SJSA1 (cell line): ENCODE measurements around the gene DIMT1. TPM values are rescaled to one million over a fixed set of nuclear protein-coding genes. Genes with fewer than 3 reads are reported as not detected.
A peak's percentile ranks its signal among the peaks of the same experiment; 100 is the strongest.

Experiments
- DNase-seq, 2 experiments: peaks; one replicate each; pipeline ENCODE4 v3.0.0-alpha.2; 2015 to 2020; ENCODE audit warnings: low spot score in 2 of 2, low read depth in 1 of 2
- H3K27ac ChIP-seq: fragments of 250-450 bp; sonication (Bioruptor Pico); 2 replicates; pipeline ENCODE4 v1.5.1; 2020; ENCODE audit warnings: mild to moderate bottlenecking, moderate library complexity
- H3K27me3 ChIP-seq: fragments of 250-450 bp; sonication (Bioruptor Pico); replicated peaks from 2 replicates; pipeline ENCODE4 v1.5.1; 2020; ENCODE audit warnings: mild to moderate bottlenecking, moderate library complexity
- H3K36me3 ChIP-seq: fragments of 250-450 bp; sonication (Bioruptor Pico); 2 replicates; pipeline ENCODE4 v1.5.1; 2020; ENCODE audit warnings: mild to moderate bottlenecking
- H3K4me1 ChIP-seq: fragments of 250-450 bp; sonication (Bioruptor Pico); replicated peaks from 2 replicates; pipeline ENCODE4 v1.6.1; 2021; ENCODE audit warnings: mild to moderate bottlenecking
- H3K4me3 ChIP-seq: fragments of 250-450 bp; sonication (Bioruptor Pico); 2 replicates; pipeline ENCODE4 v1.5.1; 2020; ENCODE audit warnings: mild to moderate bottlenecking
- H3K9me3 ChIP-seq: fragments of 250-450 bp; sonication (Bioruptor Pico); replicated peaks from 2 replicates; pipeline ENCODE4 v1.5.1; 2020; ENCODE audit warnings: mild to moderate bottlenecking
- total RNA-seq: library from RNA; depleted of rRNA; stranded (reverse); fragments of >200 nt; shearing (Covaris generic); gene quantifications from 2 replicates; pipeline ENCODE4 v1.2.3, GENCODE V29; 2014; rRNA removed

DIMT1 gene
- total RNA-seq: 22.4 and 43.8 TPM in 2 replicates

GRCh38 chr5:62403411-62404250 is at the start of gene DIMT1:
Gene DIMT1 (minus strand): TSS chr5:62403905. CDS start chr5:62403772, 133 bp downstream.
- H3K27me3 ChIP-seq: no peaks in the 10 kb centered on the region
- H3K27ac ChIP-seq: peak within 1 kb of the TSS; percentile 77
- DNase-seq: peak; percentile 96
- peaks cover 25% of the 10 kb centered on the region for H3K36me3 ChIP-seq
- H3K9me3 ChIP-seq: no peaks in the 10 kb centered on the region
- H3K4me1 ChIP-seq: no peaks in the 10 kb centered on the region; the same call in 1 of the 2 replicates
- peak within 1 kb of the TSS; percentile 71 for H3K4me3 ChIP-seq

- H3K9me3 ChIP-seq: no peaks in the 10 kb centered on the region
- peaks cover 25% of the 10 kb centered on the region for H3K36me3 ChIP-seq
- H3K27me3 ChIP-seq: no peaks in the 10 kb centered on the region
- H3K4me3 ChIP-seq: no peak overlapping the region
- H3K4me1 ChIP-seq: no peaks in the 10 kb centered on the region
- no peak for DNase-seq
- no peak overlapping the region for H3K27ac ChIP-seq
Measured at GRCh38 chr5:62450259-62450658, 46.6 kb upstream of the DIMT1 start.

DNA sequence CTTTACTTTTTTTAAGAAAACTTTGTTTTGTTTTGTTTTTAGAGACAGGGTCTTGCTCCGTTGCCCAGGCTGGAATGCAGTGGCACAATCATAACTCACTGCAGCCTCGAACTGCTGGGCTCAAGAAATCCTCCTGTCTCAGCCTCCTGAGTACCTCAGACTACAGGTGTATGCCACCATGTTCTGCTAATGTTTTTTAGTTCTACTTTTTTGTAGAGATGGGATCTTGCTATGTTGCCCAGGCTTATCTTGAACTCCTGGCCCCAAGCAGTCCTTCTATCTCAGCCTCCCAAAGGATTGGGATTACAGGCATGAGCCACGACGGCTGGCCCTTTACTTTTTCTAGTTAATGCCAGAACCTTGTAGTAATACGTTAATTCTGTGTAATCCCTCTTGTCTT is 44.8 kb upstream of the DIMT1 start:
- Histone ChIP-seq H3K36me3 (peaks cover 31% of the 10 kb centered on the region), H3K27me3 (no peaks in the 10 kb centered on the region), H3K27ac (no peak overlapping the region), H3K4me3 (no peak overlapping the region), H3K4me1 (no peaks in the 10 kb centered on the region), H3K9me3 (no peaks in the 10 kb centered on the region)
- DNase-seq: no peak

DNA sequence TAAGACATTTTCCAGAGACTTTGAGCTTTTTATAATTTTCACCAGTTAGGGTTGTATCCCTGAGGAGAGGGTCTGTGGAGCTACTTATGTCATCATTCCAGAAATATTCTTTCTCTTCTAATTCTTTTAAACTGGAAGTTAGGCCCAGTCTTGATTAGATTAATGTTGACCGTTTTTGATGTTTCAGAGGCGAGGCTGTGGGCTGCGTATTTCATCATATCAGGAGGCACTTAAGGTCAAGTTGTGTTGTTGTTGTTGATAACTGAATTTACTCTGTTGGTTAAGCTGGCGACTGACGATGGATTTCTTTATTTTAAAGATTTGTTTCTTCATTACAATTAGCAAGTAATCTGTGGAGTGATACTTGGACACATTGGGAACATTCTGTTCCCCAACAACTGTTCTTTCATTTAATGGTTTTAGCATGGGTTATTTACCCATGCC is 28.9 kb upstream of the DIMT1 start:
- no peaks in the 10 kb centered on the region for H3K4me1 ChIP-seq
- H3K4me3 ChIP-seq: no peak overlapping the region
- H3K36me3 ChIP-seq: no peaks in the 10 kb centered on the region
- no peaks in the 10 kb centered on the region for H3K9me3 ChIP-seq
- no peaks in the 10 kb centered on the region for H3K27me3 ChIP-seq
- H3K27ac ChIP-seq: no peak overlapping the region
- DNase-seq: no peak

GRCh38 chr5:62431735-62432620 is 28.3 kb upstream of the DIMT1 start:
- DNase-seq: no peak
- no peak overlapping the region for H3K27ac ChIP-seq
- H3K4me1 ChIP-seq: no peaks in the 10 kb centered on the region
- H3K27me3 ChIP-seq: no peaks in the 10 kb centered on the region
- no peaks in the 10 kb centered on the region for H3K36me3 ChIP-seq
- H3K4me3 ChIP-seq: no peak overlapping the region
- H3K9me3 ChIP-seq: no peaks in the 10 kb centered on the region; the same call in 1 of the 2 replicates

DNA sequence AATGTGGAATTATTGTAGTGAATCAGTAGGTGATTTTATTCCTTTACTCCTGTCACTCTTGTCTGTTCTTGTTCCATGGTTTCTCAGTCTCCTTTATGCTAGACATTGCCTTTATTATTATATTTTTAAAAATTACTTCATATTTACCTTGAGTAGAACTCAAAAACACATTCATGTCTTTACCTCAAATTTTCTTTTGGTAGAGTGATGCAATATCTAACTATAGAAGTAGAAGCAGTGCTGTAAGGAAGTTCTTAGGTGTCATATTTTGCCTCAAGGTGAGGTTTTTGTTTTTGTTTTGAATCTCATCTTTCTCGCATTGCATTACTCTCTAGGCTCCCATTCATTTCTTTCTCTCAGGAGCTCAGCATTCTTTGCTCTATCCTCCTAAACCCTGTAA is 21.1 kb upstream of the DIMT1 start:
- Histone ChIP-seq H3K27ac (no peak overlapping the region), H3K9me3 (no peaks in the 10 kb centered on the region; the same call in 1 of the 2 replicates), H3K36me3 (no peaks in the 10 kb centered on the region), H3K4me1 (no peaks in the 10 kb centered on the region), H3K27me3 (no peaks in the 10 kb centered on the region), H3K4me3 (no peak overlapping the region)
- DNase-seq: no peak

- H3K27me3 ChIP-seq: no peaks in the 10 kb centered on the region
- 0 out of 2 replicates have a peak, but pooled peaks cover 8% of the 10 kb centered on the region for H3K36me3 ChIP-seq
- no peak for DNase-seq
- no peaks in the 10 kb centered on the region for H3K4me1 ChIP-seq
- no peak overlapping the region for H3K4me3 ChIP-seq
- no peak overlapping the region for H3K27ac ChIP-seq
- no peaks in the 10 kb centered on the region for H3K9me3 ChIP-seq
Measured at GRCh38 chr5:62421414-62421813, 17.7 kb upstream of the DIMT1 start.

GRCh38 chr5:62419609-62420008 is 15.9 kb upstream of the DIMT1 start:
- no peak overlapping the region for H3K4me3 ChIP-seq
- H3K36me3 ChIP-seq: 0 out of 2 replicates have a peak, but pooled peaks cover 8% of the 10 kb centered on the region
- H3K27me3 ChIP-seq: no peaks in the 10 kb centered on the region
- no peaks in the 10 kb centered on the region for H3K9me3 ChIP-seq
- no peak overlapping the region for H3K27ac ChIP-seq
- H3K4me1 ChIP-seq: no peaks in the 10 kb centered on the region
- no peak for DNase-seq

DNA sequence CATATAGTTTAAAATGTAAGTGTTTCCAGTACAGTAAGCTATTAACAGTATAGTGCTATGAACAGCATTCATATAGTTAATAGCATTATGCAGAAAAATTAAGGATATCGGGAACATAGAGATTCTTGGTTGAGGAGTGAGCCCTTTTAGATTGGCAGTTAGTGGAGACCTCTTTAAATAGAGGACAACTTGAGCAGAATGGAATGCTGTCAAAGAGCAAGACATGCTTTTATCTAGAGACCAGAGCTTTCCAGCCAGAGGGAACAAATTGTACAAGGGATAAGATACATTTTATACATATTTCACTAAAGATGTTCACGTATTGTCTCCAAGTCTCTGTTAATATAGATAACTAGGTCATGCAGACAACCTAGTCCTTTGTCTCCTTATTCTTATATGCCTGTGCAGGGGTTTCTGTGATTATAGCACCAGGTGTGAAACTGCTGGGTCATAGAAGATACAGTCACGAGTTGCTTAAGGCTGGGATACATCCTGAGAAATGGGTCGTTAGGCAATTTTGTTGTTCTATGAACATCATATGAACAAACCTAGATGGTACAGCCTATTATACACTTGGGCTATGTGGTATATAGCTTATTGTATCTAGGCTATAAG is 14.9 kb upstream of the DIMT1 start:
- Histone ChIP-seq H3K27me3 (no peaks in the 10 kb centered on the region), H3K9me3 (no peaks in the 10 kb centered on the region), H3K4me3 (no peak overlapping the region), H3K36me3 (0 out of 2 replicates have a peak, but pooled peaks cover 8% of the 10 kb centered on the region), H3K4me1 (peaks cover 5% of the 10 kb centered on the region; the same call in 1 of the 2 replicates), H3K27ac (no peak overlapping the region)
- no peak for DNase-seq

DNA sequence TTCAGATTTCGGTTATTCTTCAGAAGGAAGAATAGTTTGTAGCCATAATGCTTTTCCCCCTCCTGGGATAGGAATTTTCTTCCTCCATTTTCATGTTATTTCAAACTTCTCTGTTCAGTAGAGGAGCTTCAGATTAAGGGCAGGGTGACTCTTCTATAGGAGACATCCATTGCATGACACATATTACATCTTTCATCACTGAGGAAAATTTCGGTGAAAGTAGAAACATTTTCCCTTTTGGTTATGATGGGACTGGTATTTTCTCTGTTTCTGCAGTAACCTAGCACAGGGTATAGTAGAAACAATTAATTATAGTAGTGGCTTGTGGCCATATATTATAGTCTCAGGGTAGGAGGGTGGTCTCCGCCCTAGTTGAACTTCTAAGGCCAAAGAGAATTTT is 10.0 kb upstream of the DIMT1 start:
- Histone ChIP-seq H3K36me3 (peaks cover 8% of the 10 kb centered on the region; the same call in 1 of the 2 replicates), H3K27ac (no peak overlapping the region), H3K4me3 (peak overlapping the region; percentile 76), H3K27me3 (no peaks in the 10 kb centered on the region), H3K9me3 (no peaks in the 10 kb centered on the region), H3K4me1 (peaks cover 11% of the 10 kb centered on the region; the same call in 1 of the 2 replicates)
- DNase-seq: no peak

DNA sequence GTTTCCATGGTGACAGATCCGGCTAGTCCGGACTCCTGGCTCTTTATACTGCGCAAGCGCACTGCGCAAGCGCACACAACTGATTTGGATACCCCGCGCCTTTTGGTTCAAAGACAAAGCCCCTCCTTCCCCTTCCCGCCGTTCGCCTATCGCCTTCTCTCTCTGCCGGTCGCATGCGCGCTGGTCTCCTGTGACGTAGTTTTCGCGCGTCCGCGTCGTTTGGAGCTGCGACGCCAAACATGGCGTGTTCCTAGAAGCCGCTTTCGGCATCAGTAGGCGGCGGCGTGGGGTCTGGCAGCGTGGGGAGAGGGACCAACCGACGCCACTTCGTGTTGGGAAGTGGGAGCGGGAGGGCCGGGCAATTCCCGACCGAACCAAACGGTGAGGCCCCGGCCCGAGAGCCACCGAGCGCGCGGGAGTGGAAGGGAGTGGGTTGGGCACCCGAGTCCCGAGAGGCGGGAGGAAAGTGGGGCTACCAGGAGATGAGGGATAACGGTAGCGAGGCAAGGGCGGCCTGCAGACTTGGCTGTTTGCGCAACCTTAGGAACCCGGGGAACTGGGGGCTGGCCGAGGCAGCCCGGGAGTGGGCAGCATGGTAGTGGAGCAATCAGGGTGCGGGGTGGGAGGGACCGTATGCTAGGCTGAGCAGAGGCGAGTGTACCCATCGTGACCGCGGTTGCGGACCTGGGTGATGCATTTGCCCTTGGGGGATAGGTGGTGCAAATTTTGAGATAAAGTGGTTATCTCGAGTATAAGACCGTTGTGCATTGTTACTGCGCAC is 9.0 kb upstream of the DIMT1 start, which contains the start of gene IPO11:
Gene IPO11, plus strand, starts transcription at position 215 of the 781 bp plus-strand sequence. CDS start 24,517 bp downstream, outside the sequence.
- Histone ChIP-seq H3K4me3 (peak within 1 kb of the TSS; percentile 76), H3K27ac (peak within 1 kb of the TSS; percentile 75), H3K36me3 (peaks cover 3% of the 10 kb centered on the region; the same call in 1 of the 2 replicates), H3K27me3 (no peaks in the 10 kb centered on the region), H3K9me3 (no peaks in the 10 kb centered on the region), H3K4me1 (peaks cover 11% of the 10 kb centered on the region; the same call in 1 of the 2 replicates)
- DNase-seq: peak; percentile 97 to 99

DNA sequence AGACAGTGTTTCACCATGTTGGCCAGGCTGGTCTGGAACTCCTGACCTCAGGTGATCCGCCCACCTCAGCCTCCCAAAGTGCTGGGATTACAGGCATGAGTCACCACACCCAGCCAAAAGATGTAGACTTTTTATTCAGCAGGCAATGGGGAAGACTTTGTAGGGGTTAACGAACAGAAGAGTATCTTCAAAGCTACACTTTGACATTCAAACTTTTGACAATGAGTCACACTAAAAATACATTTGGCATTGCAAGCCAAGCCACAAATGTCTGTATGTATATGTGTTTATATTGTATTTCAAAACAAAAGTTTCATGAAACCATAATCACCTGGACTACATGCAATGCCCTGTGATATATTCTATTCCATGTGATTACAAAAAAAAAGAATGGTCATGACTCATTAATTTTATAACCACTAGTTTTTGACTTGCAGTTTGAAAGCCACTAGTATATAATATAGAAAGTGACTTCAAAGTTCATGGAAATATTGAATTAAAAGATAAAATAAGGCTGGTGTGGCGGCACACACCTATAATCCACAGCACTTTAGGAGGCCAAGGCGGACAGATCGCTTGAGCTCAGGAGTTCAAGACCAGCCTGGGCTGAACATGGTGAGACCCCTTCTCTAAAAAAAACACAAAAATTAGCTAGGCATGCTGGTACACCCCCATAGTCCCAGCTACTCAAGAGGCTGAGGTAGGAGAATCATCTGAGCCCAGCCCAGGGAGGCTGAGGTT is 8.3 kb downstream of the DIMT1 start:
- no peaks in the 10 kb centered on the region for H3K9me3 ChIP-seq
- peaks cover 8% of the 10 kb centered on the region; the same call in 1 of the 2 replicates for H3K4me1 ChIP-seq
- peaks cover 70% of the 10 kb centered on the region for H3K36me3 ChIP-seq
- no peak overlapping the region for H3K27ac ChIP-seq
- no peaks in the 10 kb centered on the region for H3K27me3 ChIP-seq
- DNase-seq: peak in 1 of 2 experiments; percentile 2
- H3K4me3 ChIP-seq: no peak overlapping the region
